ENCODE results near the gene MAP2. TPM values are rescaled to one million over a fixed set of nuclear protein-coding genes. Genes with fewer than 3 reads are reported as not detected.

The MAP2 gene
- total and polyA plus RNA-seq, 2 donors (not counting 3 experiments of a cell fraction or from before 2014, with no cell fraction given): 19.4 to 46.1 TPM

- no TSS peak for BruUV-seq (replicated peaks)
- Histone ChIP-seq H3K36me3 (ENCODE audit: control insufficient read depth in 2 of 2, extremely low read depth in 1 of 2, insufficient read depth in 2 of 2, low read length in 2 of 2) (no peaks in the 10 kb centered on the region), H3K4me1 (ENCODE audit: control insufficient read depth, extremely low read depth, insufficient read depth, low read length) (peaks cover 6% of the 10 kb centered on the region), H3K9me3 (replicated peaks; ENCODE audit: control insufficient read depth, insufficient read depth, low read length) (no peaks in the 10 kb centered on the region), H3K27me3 (ENCODE audit: control insufficient read depth in 2 of 2, insufficient read depth in 2 of 2, low read length in 2 of 2) (no peaks in the 10 kb centered on the region), H4K20me1 (replicated peaks; ENCODE audit: control insufficient read depth, extremely low read depth, insufficient read depth, low read length) (peaks cover 2% of the 10 kb centered on the region), H3K9me1 (replicated peaks; ENCODE audit: control insufficient read depth, extremely low read depth, insufficient read depth, low read length) (no peaks in the 10 kb centered on the region), H2AFZ (ENCODE audit: low read depth, low read length) (no peak overlapping the region), H3K4me2 (ENCODE audit: insufficient read depth, low read length) (no peak overlapping the region), H3K4me3 (replicated peaks in 1 of 3; ENCODE audit: insufficient read depth in 1 of 3, low read depth in 1 of 3, low read length in 3 of 3) (no peak overlapping the region), H3K27ac (ENCODE audit: insufficient read depth, low read depth, low read length) (no peak overlapping the region), H3K79me2 (ENCODE audit: control insufficient read depth, insufficient read depth, low read length) (no peaks in the 10 kb centered on the region), H3K9ac (replicated peaks; ENCODE audit: extremely low read depth, insufficient read depth, low read length) (no peak overlapping the region)
- intact Hi-C loops (cut with micrococcal nuclease): no loop called here
- dilution Hi-C loops (cut with MboI; ENCODE audit: extremely low pct_ligation_motif_present, low sequenced_read_pairs): no loop called here
- ChIA-PET CTCF (no interaction called here), POLR2A (no interaction called here)
- FAIRE-seq (peak; percentile 92), DNase-seq (ENCODE audit: low read depth, low spot score) (peak; percentile 54)
- TF ChIP-seq MYC (IDR thresholded peaks at IDR 0.05; ENCODE audit: low read depth, low read length) (no peak), EZH2 (IDR thresholded peaks at IDR 0.05; ENCODE audit: borderline replicate concordance, low read depth, low read length, severe bottlenecking) (no peak), MAX (IDR thresholded peaks at IDR 0.05; ENCODE audit: insufficient read depth, insufficient read length) (no peak), JUN (IDR thresholded peaks at IDR 0.05; ENCODE audit: borderline replicate concordance, insufficient read depth, insufficient read length, low read depth) (peak; percentile 18), CTCF (IDR thresholded peaks at IDR 0.05; ENCODE audit: extremely low read depth in 1 of 2, insufficient read depth in 1 of 2, low read depth in 1 of 2, low read length in 2 of 2) (no peak), POLR2AphosphoS5 (IDR thresholded peaks at IDR 0.05; ENCODE audit: insufficient read depth, low read depth, low read length) (no peak), POLR2A (IDR thresholded peaks at IDR 0.05; ENCODE audit: low read depth, low read length) (no peak), FOS (IDR thresholded peaks at IDR 0.05; ENCODE audit: borderline replicate concordance, insufficient read depth, low read length) (peak; percentile 74), GATA2 (IDR thresholded peaks at IDR 0.05; ENCODE audit: insufficient read depth, insufficient read length, low read depth, low read length) (no peak)
Observed at GRCh38 chr2:209629597-209629996, 205.8 kb downstream of the MAP2 start.

Data from endothelial cell of umbilical vein (primary cell).